HAP-1 (cell line): ENCODE measurements around the gene CCDC157.

ENCODE experiments used
- DNase-seq, 2 experiments: peaks; one replicate each; pipeline ENCODE4 v3.0.0-alpha.2; 2016 to 2020; ENCODE audit warnings: low spot score in 2 of 2
- H3K27me3 ChIP-seq: fragments of 250-450 bp; sonication (Bioruptor Pico); 2 replicates; pipeline ENCODE4 v1.5.1; 2020; ENCODE audit warnings: low read depth, mild to moderate bottlenecking, moderate library complexity
- H3K36me3 ChIP-seq: fragments of 250-450 bp; sonication (Bioruptor Pico); replicated peaks from 2 replicates; pipeline ENCODE4 v1.5.1; 2020; ENCODE audit warnings: mild to moderate bottlenecking
- H3K4me1 ChIP-seq: fragments of 250-450 bp; sonication (Bioruptor Pico); 2 replicates; pipeline ENCODE4 v1.5.1; 2020; ENCODE audit warnings: mild to moderate bottlenecking
- H3K4me3 ChIP-seq: fragments of 250-450 bp; sonication (Bioruptor Pico); 2 replicates; pipeline ENCODE4 v1.5.1; 2020; ENCODE audit warnings: mild to moderate bottlenecking, moderate library complexity
- H3K9me3 ChIP-seq: fragments of 250-450 bp; sonication (Bioruptor Pico); 2 replicates; pipeline ENCODE4 v1.5.1; 2020; ENCODE audit warnings: mild to moderate bottlenecking, moderate library complexity
- in situ Hi-C: fragments of 300-500 bp; cut with MboI; formaldehyde crosslinking; loops from 3 replicates; pipeline ENCODE4 v1.14.3; 2020; ENCODE audit warnings: low sequenced_read_pairs, inconsistent platforms, mixed read lengths

The CCDC157 gene

DNA sequence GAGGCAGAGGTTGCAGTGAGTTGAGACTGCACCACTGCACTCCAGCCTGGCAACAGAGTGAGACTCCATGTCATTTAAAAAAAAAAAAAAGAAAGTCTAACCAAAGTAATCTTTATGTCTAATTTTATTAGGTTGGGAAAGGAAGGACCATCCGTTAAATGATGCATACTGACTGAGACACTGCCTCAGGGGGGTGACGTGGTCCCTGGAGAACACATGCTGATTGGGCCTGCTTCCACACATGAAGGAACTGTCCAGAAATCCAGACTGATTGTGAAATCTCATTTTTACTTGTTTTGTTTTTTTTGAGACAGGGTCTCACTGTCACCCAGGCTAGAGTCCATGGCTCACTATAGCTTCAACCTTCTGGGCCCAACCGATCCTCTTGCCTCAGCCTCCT is 5.6 kb upstream of the CCDC157 start:
- Histone ChIP-seq H3K36me3 (peaks cover 64% of the 10 kb centered on the region), H3K27me3 (no peaks in the 10 kb centered on the region), H3K9me3 (no peaks in the 10 kb centered on the region), H3K4me3 (no peak overlapping the region), H3K4me1 (peaks cover 6% of the 10 kb centered on the region)
- no peak for DNase-seq
- in situ Hi-C loops, result no loop called here

DNA sequence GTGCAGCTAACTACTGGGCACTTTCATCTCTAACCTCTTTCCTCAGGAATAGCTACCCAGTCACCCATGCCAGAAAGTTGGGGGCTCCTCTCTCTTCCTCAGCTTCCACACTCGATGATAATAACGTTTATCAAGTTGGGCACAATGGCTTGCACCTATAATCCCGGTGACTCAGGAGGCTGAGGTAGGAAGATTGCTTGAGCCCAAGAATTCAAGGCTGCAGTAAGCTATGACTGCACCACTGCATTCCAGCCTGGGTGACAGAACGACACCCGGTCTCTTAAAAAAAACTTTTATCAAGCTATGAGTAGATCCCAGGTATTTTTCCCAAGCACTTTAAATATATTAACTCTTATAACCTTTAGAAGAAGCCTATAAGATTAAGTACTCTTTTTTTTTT is 2.2 kb upstream of the CCDC157 start:
- in situ Hi-C loops, result no loop called here
- no peaks in the 10 kb centered on the region for H3K27me3 ChIP-seq
- no peaks in the 10 kb centered on the region for H3K9me3 ChIP-seq
- peaks cover 6% of the 10 kb centered on the region for H3K4me1 ChIP-seq
- no peak for DNase-seq
- H3K36me3 ChIP-seq, result peaks cover 43% of the 10 kb centered on the region
- H3K4me3 ChIP-seq, result no peak overlapping the region

DNA sequence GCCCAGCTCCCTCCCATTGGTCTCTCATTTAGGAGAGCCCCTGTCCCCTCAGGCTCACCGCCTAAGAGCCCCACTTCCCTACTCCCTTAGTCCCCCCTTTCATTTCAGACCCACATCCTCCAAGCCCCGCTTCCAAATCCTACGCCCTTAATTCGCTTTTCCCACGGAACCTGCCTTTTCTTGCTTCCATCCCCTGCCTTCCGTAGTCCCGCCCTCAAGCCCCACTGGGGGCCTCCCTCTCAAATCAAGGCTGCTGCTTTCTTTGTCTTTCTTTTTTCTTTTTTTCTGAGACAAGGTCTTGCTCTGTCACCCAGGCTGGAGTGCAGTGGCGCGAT is 396 bp downstream of the CCDC157 start:
- peaks cover 23% of the 10 kb centered on the region for H3K36me3 ChIP-seq
- peaks cover 6% of the 10 kb centered on the region for H3K4me1 ChIP-seq
- H3K9me3 ChIP-seq, result no peaks in the 10 kb centered on the region
- in situ Hi-C loops, result no loop called here
- DNase-seq, result peak in 1 of 2 experiments; percentile 28
- H3K27me3 ChIP-seq, result no peaks in the 10 kb centered on the region
- peak overlapping the region; percentile 100 for H3K4me3 ChIP-seq

DNA sequence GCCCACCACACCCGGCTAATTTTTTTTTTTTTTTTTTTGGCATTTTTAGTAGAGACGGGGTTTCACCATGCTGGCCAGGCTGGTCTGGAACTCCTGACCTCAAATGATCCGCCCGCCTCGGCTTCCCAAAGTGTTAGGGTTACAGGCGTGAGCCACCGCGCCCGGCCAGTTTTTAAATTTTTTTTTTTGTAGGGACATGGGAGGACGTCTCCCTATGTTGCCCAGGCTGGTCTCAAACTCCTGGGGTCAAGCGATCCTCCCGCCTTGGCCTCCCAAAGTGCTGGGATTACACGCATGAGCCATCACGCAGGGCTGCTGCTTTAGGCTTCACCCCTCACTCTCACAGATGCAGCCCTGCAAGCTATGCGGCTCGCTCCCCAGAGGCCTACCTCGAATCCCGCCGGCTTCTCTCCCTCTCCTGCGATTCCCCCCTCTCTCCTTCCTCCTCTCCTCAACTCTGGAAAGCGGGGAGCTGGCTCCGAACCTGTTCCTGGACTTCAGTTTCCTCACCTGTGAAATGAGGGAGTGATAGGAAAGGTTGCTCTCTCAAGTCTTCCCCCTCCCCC is 926 bp downstream of the CCDC157 start:
- Histone ChIP-seq H3K4me3 (peak overlapping the region; percentile 100), H3K9me3 (no peaks in the 10 kb centered on the region), H3K36me3 (peaks cover 18% of the 10 kb centered on the region), H3K27me3 (no peaks in the 10 kb centered on the region), H3K4me1 (peaks cover 6% of the 10 kb centered on the region)
- DNase-seq, result no peak
- in situ Hi-C loops, result no loop called here

DNA sequence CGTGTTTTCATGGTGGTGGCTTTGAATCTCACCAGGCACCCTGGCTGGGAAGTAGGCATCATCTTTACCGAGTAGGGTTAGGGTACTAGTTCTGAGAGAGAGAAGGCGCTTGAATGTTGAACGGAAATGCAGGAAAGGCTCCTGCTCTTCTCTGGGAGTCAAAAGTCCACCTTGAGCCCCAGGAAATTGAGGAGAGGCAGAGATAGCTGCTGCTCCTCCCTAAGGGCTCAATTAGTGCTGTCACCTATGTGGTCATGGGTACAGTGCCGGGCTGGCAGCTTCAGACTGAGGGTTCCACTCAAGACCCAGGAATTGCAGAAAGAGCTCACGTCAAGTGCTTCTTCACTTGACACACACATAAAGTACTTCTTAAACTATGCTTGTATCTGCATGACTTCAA is 1.7 kb downstream of the CCDC157 start:
- in situ Hi-C loops, result no loop called here
- Histone ChIP-seq H3K9me3 (no peaks in the 10 kb centered on the region), H3K27me3 (no peaks in the 10 kb centered on the region), H3K36me3 (peaks cover 12% of the 10 kb centered on the region), H3K4me3 (no peak overlapping the region), H3K4me1 (peaks cover 6% of the 10 kb centered on the region)
- DNase-seq, result no peak

DNA sequence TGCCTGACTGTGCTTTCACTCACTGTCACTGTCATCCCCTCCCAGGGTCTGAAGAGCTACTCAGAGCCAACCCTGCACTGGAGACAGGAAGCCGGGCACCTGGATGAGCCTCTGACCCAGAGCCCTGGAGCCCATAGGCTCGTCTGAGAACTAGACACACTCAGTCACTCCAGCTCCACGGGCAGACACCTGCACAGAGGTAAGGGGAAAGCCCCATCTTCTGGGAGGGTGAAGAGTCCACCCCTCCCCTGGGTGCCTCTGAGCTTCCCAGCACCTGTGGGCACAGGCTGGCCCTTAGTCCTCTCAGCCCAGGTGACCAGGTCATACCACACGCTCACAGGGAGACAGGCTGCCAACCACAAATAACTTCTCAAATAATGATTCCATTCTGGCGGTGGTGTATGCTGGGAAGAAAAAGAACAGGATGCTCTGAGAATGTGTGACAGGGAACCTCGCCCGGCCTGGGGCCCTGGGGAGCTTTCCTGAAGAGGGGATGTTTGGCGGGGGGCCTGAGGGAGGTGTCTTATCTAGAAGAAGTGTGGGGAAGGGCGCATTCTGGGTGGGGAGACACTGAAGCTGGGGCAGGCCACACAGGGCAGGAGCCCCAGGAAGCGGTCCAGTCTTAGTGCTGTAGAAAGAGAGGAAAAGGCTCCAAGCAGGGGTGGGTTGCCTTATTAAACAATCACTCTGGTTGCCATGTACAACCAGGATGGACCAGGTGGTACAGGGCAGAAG is 5.3 kb downstream of the CCDC157 start:
- Histone ChIP-seq H3K27me3 (no peaks in the 10 kb centered on the region), H3K9me3 (no peaks in the 10 kb centered on the region), H3K4me1 (no peaks in the 10 kb centered on the region; the same call in 1 of the 2 replicates), H3K36me3 (no peaks in the 10 kb centered on the region), H3K4me3 (no peak overlapping the region)
- DNase-seq, result no peak
- in situ Hi-C loops, result no loop called here

DNA sequence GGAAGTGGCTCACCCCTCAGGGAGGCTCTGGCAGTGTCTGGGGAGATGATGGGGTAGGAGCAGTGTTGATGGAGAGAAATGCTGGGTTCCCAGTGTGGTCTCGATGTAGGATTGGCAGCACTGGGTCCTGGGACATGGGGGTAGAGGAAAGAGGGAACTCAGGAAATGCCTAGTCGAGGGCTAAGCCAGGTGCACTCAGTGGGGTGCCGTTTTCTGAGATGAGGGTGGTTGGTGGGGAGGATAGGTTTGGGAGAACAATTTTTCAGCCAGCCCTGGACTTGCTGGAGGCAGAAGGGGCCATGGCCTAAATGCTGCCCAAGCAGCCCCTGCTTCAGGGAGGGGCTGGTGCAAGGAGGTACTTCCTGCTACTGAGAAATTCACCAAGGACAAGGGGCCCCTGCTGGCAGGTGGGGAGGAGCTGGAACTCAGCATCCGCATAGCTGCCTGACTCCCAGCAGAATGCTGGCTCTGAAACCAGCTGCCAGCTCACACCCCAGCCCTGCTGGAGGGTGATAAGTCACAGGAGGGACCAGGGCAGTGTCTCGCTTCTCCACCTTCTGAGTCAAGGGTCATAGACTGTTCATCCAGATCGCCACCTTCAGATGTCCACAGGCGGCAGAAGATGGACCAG is 6.0 kb downstream of the CCDC157 start:
- Histone ChIP-seq H3K4me3 (no peak overlapping the region), H3K4me1 (no peaks in the 10 kb centered on the region), H3K9me3 (no peaks in the 10 kb centered on the region), H3K27me3 (no peaks in the 10 kb centered on the region), H3K36me3 (no peaks in the 10 kb centered on the region)
- DNase-seq, result no peak
- in situ Hi-C loops, result no loop called here

DNA sequence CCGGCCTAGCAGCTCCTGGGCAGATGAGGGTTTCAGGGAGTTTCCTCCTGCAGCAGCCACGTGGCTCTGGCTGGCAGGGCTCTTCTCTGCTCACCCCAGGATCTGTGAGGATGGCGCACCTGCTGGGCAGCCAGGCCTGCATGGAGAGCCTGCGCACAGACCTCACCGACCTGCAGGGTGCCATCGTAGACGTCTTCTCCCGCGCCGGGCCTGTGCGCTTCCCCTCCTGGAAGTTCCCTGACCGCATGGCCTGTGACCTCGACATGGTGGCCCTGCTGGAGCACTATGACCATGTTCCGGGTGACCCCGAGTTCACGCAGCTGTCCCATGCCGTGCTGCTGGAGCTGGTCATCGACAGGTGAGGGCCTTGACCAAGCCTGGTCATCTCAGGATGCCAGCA is 9.1 kb downstream of the CCDC157 start:
- Histone ChIP-seq H3K27me3 (no peaks in the 10 kb centered on the region), H3K4me1 (no peaks in the 10 kb centered on the region), H3K36me3 (no peaks in the 10 kb centered on the region), H3K4me3 (no peak overlapping the region), H3K9me3 (no peaks in the 10 kb centered on the region)
- no peak for DNase-seq
- in situ Hi-C loops, result no loop called here

DNA sequence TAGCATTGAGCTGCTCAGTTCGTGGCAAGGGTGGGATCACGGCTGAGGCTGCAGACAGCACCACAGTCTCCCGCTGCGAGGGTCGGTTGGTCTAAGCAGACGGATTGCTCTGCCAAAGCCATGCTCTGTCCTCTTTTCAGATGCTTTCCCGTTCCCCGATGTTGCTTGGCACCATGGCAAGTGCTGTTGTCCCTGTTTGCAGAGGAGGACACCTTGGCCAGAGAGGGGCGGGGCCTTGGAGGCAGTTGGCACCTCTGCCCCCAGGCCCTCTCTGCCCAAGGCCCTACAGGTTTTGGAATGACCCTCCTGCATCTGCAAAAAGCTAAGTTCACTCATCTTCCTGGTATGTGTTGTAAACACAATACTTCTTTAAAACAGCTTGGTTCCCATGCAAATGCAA is 11.6 kb downstream of the CCDC157 start:
- no peaks in the 10 kb centered on the region for H3K4me1 ChIP-seq
- H3K9me3 ChIP-seq, result no peaks in the 10 kb centered on the region
- no peaks in the 10 kb centered on the region for H3K36me3 ChIP-seq
- H3K4me3 ChIP-seq, result no peak overlapping the region
- in situ Hi-C loops, result no loop called here
- DNase-seq, result no peak
- no peaks in the 10 kb centered on the region for H3K27me3 ChIP-seq

DNA sequence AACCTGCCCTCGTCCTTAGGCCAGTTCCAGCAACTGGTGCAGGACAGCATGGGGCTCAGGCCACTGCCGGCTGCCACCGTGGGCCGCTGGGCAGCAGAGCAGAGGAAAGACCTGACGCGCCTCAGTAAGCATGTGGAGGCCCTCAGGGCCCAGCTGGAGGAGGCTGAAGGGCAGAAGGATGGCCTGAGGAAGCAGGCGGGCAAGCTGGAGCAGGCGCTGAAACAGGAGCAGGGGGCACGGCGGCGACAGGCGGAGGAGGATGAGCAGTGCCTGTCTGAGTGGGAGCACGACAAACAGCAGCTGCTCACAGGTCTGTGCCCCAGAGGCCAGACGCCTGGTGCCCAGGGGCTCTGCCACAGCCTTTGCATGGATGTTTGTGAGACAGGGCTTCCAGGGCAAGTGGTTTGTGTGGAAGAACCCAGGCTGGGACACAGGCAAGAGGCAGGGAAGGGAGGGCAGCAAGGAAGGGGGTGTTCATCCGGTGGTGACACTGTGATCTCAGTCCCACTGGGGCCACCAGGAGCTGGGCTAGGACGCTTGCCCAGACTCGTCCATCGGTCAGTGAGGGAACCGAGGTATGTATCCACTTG is 13.9 kb downstream of the CCDC157 start:
- Histone ChIP-seq H3K4me1 (no peaks in the 10 kb centered on the region), H3K9me3 (no peaks in the 10 kb centered on the region), H3K27me3 (no peaks in the 10 kb centered on the region), H3K4me3 (no peak overlapping the region), H3K36me3 (no peaks in the 10 kb centered on the region)
- in situ Hi-C loops, result no loop called here
- no peak for DNase-seq

DNA sequence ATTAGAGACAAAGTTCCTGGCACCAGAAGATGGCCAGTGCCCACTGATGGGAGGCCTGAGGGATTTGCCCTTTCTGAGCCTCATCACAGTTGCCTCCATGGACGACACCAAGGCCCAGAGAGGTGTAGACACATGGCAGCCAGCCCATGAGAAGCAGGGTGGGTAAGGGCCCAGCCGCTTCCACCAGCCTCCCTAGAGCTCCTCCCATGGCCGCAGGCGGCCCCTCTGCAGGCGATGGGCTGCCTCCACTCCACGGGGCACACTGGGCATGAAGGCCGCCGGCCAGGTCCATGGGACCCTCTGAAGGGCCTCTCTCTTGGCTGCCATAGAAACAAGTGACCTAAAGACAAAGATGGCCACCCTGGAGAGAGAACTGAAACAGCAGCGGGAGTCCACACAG is 14.5 kb downstream of the CCDC157 start:
- Histone ChIP-seq H3K9me3 (no peaks in the 10 kb centered on the region), H3K27me3 (no peaks in the 10 kb centered on the region), H3K4me1 (no peaks in the 10 kb centered on the region), H3K36me3 (no peaks in the 10 kb centered on the region), H3K4me3 (no peak overlapping the region)
- in situ Hi-C loops, result no loop called here
- DNase-seq, result no peak

DNA sequence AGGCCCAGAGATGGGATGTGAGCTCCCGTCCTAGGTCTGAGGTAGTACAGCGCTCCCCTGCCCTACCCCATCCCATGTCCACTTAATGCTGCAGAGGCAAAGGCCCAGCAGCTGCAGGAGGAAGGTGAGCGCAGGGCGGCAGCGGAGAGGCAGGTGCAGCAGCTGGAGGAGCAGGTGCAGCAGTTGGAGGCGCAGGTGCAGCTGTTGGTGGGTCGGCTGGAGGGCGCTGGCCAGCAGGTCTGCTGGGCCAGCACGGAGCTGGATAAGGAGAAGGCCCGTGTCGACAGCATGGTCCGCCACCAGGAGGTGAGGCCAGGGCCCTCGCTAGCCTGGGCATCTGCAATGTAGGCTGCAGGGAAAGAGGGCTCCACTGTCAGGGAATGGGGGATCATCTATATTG is 15.2 kb downstream of the CCDC157 start:
- no peak for DNase-seq
- no peaks in the 10 kb centered on the region for H3K9me3 ChIP-seq

DNA sequence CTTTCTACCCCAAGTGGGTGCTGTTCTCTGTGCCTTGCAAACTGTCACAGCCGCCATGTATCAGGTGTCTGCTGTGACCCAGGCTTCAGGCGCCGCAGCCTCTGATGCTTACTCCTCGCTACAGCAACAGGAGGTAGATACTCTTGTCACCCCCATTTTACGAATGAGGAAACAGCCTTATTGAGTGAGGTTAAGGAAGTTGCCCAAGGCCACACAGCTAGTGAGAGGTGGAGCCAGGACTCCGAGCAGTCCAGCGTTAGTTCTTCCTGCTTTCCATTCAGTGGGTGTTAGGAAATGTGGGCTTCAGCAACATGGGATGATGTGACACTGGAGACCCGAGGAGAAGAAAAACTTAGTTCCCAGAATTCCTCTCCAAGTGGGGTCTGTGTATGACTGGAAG is 16.1 kb downstream of the CCDC157 start:
- no peaks in the 10 kb centered on the region for H3K4me1 ChIP-seq
- DNase-seq, result no peak
- H3K4me3 ChIP-seq, result no peak overlapping the region
- H3K27me3 ChIP-seq, result no peaks in the 10 kb centered on the region
- H3K36me3 ChIP-seq, result peaks cover 10% of the 10 kb centered on the region
- H3K9me3 ChIP-seq, result no peaks in the 10 kb centered on the region
- in situ Hi-C loops, result no loop called here

More for the DNA sequence above, 15.2 kb downstream of the CCDC157 start:
- H3K4me3 ChIP-seq, result no peak overlapping the region
- in situ Hi-C loops, result no loop called here
- no peaks in the 10 kb centered on the region for H3K4me1 ChIP-seq
- H3K36me3 ChIP-seq, result peaks cover under 1% of the 10 kb centered on the region; the same call in 1 of the 2 replicates
- H3K27me3 ChIP-seq, result no peaks in the 10 kb centered on the region
